Activated CD4-positive, alpha-beta memory T cell treated with anti-CD3 and anti-CD28 coated beads for 36 hours (primary cell): ENCODE results near the gene GABBR1. TPM values are rescaled to one million over a fixed set of nuclear protein-coding genes. Genes with fewer than 3 reads are reported as not detected.
A peak's percentile ranks its signal among the peaks of the same experiment; 100 is the strongest.

ENCODE experiments used
- CTCF ChIA-PET: fragments of 350-600 bp; sonication (Branson Sonifier 250); formaldehyde crosslinking; loops from one replicate; lab custom pipeline; 2021; ENCODE audit warnings: antibody characterized with exemption, inconsistent platforms; lab: Charles Lee
- POLR2A ChIA-PET: fragments of 350-600 bp; sonication (Branson Sonifier 250); formaldehyde crosslinking; loops from one replicate; lab custom pipeline; 2021; ENCODE audit warnings: antibody characterized with exemption; lab: Charles Lee
- DNase-seq: peaks from one replicate; pipeline ENCODE4 v3.0.0-alpha.2; 2020
- H3K27ac Mint-ChIP-seq: one replicate; pipeline ENCODE4 v1.8.0; 2021; ENCODE audit warnings: mixed read lengths
- H3K27me3 Mint-ChIP-seq: one replicate; pipeline ENCODE4 v1.8.0; 2021; ENCODE audit warnings: mixed read lengths
- H3K36me3 Mint-ChIP-seq: one replicate; pipeline ENCODE4 v1.8.0; 2021; ENCODE audit warnings: mixed read lengths
- H3K4me1 Mint-ChIP-seq: one replicate; pipeline ENCODE4 v1.8.0; 2021; ENCODE audit warnings: low read depth, mixed read lengths
- H3K4me3 Mint-ChIP-seq: one replicate; pipeline ENCODE4 v1.8.0; 2021; ENCODE audit warnings: mild to moderate bottlenecking, mixed read lengths
- H3K9me3 Mint-ChIP-seq: one replicate; pipeline ENCODE4 v1.8.0; 2021; ENCODE audit warnings: mixed read lengths
- intact Hi-C: fragments of 100-400 bp; cut with micrococcal nuclease; formaldehyde crosslinking; loops from one replicate; pipeline ENCODE4 v1.15.1; 2023
- total RNA-seq, 2 experiments: library from RNA; stranded (reverse); gene quantifications; one replicate each; pipeline ENCODE4 v1.2.3, GENCODE V29; 2021

The GABBR1 gene
- total RNA-seq, 2 experiments from 2014 or later = 21.1 to 23.5 TPM

DNA sequence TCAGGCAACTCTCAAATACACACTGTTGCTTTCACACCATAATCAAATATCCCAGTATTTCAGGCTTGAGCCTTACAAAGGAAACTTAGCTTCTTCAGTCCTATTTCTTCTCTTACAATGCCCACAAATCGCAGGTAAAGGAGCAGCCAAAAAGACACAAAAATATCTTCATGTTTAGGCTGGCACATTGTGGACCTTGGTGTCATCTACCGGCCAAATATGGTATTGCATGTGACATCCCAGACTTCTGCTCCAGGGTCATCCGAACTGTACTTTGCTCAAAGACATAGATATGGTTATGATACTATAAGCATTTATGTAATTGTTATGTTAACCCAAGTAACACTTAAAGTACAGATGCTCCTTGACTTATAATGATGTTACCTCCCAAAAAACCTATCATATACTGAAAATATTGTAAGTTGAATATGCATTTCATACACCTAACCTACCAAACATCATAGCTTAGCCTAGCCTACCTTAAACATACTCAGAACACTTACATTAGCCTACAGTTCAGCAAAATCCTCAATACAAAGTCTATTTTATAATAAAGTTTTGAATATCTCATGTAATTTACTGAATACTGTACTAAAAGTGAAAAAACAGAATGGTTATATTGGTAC is 43.4 kb downstream of the GABBR1 start:
- Mint-ChIP-seq H3K36me3 (no peaks in the 10 kb centered on the region), H3K27ac (no peak overlapping the region), H3K27me3 (peaks cover 14% of the 10 kb centered on the region), H3K9me3 (no peaks in the 10 kb centered on the region), H3K4me1 (no peaks in the 10 kb centered on the region), H3K4me3 (no peak overlapping the region)
- intact Hi-C loops = loop anchor here (10.0 kb wide), 3 partner anchors 215 to 905 kb away; partner anchors contain the start of gene OR12D3
- DNase-seq = peak; percentile 58
- POLR2A ChIA-PET = no interaction called here
- CTCF ChIA-PET = interaction anchor here (0.6 to 1.6 kb wide), 15 partner anchors 12 to 904 kb away, joined by 3 to 4 read pairs (median 3); partner anchors contain the start of genes OR12D3 and UBD

GRCh38 chr6:29584821-29585220 is 48.2 kb downstream of the GABBR1 start, which contains the start of gene OR2H2:
Gene OR2H2, plus strand, starts transcription at chr6:29585121. Its CDS starts 2,824 bp downstream, at chr6:29587945.
- peaks cover 24% of the 10 kb centered on the region for H3K27me3 Mint-ChIP-seq
- intact Hi-C loops = loop anchor here (10.0 kb wide), 3 partner anchors 210 to 900 kb away; partner anchors contain the start of gene OR12D3
- CTCF ChIA-PET = no interaction called here

GRCh38 chr6:29577544-29577943 is 55.4 kb downstream of the GABBR1 start:
- ChIA-PET POLR2A (interaction anchor here (0.6 kb wide), 1 partner anchor 16 kb away, joined by 4 read pairs; no protein-coding TSS in a partner anchor), CTCF (interaction anchor here (1.4 kb wide), 1 partner anchor 13 kb away, joined by 4 read pairs; no protein-coding TSS in a partner anchor)
- Mint-ChIP-seq H3K27ac (no peak overlapping the region), H3K36me3 (no peaks in the 10 kb centered on the region), H3K9me3 (no peaks in the 10 kb centered on the region), H3K27me3 (peaks cover 34% of the 10 kb centered on the region), H3K4me3 (no peak overlapping the region), H3K4me1 (no peaks in the 10 kb centered on the region)
- intact Hi-C loops = no loop called here
- DNase-seq = no peak

More at GRCh38 chr6:29584821-29585220, 48.2 kb downstream of the GABBR1 start, which contains the start of gene OR2H2:
- H3K4me3 Mint-ChIP-seq = no peak within 1 kb of the TSS
- no peaks in the 10 kb centered on the region for H3K9me3 Mint-ChIP-seq
- no peak for DNase-seq
- no peaks in the 10 kb centered on the region for H3K36me3 Mint-ChIP-seq
- POLR2A ChIA-PET = no interaction called here
- H3K27ac Mint-ChIP-seq = no peak within 1 kb of the TSS
- H3K4me1 Mint-ChIP-seq = no peaks in the 10 kb centered on the region

DNA sequence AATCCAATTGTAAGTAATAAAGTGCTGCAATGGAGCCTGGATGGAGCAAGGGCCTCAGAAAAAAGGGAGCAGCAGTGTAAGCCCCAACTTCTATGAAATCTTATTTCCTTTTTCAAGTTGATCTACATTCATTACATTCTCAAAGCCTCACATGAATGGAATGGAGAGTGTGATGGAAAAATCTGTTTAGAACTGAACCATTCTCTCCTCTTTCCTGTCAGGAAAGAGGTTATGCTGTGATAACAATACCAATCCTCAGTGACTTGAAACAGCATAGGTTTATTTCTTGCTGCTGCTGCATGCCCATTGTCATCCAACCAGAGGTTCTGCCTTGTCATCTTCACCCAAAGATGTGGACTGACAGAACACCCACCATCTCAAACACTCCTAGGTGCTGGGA is 56.9 kb downstream of the GABBR1 start:
- CTCF ChIA-PET = no interaction called here
- no peaks in the 10 kb centered on the region for H3K36me3 Mint-ChIP-seq
- no peaks in the 10 kb centered on the region for H3K9me3 Mint-ChIP-seq
- POLR2A ChIA-PET = no interaction called here
- no peak overlapping the region for H3K27ac Mint-ChIP-seq
- H3K4me1 Mint-ChIP-seq = no peaks in the 10 kb centered on the region
- intact Hi-C loops = no loop called here
- peaks cover 42% of the 10 kb centered on the region for H3K27me3 Mint-ChIP-seq
- H3K4me3 Mint-ChIP-seq = no peak overlapping the region
- DNase-seq = no peak

DNA sequence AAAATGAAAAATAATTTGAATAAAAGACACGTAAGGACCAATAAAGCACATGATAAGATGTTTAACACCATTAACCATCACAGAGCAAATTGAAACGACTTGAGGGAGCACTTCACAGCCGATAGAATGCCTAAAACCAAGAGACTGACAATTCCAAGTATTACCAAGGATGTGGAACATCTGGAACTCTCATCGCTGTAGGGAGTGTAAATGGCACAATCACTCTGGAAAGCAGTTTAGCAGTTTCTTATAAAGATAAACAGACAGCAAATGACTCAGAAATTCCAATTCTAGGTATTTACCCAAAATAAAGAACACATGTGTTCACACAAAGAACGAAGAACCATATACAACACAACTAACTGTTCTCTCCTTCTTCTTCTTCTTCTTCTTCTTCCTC is 65.0 kb downstream of the GABBR1 start:
- intact Hi-C loops = no loop called here
- no peak for DNase-seq
- Mint-ChIP-seq H3K4me1 (peaks cover 5% of the 10 kb centered on the region), H3K4me3 (no peak overlapping the region), H3K27ac (no peak overlapping the region), H3K9me3 (no peaks in the 10 kb centered on the region), H3K36me3 (no peaks in the 10 kb centered on the region), H3K27me3 (peaks cover 35% of the 10 kb centered on the region)
- ChIA-PET POLR2A (no interaction called here), CTCF (no interaction called here)

- intact Hi-C loops = no loop called here
- DNase-seq = no peak
- no peak overlapping the region for H3K27ac Mint-ChIP-seq
Observed at GRCh38 chr6:29567541-29567940, 65.4 kb downstream of the GABBR1 start.

DNA sequence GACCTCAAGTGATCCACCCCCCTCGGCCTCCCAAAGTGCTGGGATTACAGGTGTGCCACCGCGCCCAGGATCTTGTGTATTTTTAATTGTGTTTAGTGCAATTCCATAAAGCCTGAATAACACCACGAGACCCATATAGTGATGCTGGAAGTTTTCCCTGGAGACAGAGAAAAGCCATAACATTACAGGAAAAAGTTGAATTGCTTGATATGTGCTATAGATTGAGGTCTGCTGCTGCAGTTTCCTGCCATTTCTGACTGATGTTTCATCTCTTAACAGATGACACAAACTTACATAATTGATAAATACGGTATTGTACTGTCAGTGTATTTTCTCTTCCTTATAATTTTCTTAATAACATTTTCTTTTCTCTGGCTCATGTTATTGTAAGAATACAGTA is 66.1 kb downstream of the GABBR1 start:
- no peak for DNase-seq
- H3K4me3 Mint-ChIP-seq = no peak overlapping the region
- no peaks in the 10 kb centered on the region for H3K36me3 Mint-ChIP-seq
- H3K9me3 Mint-ChIP-seq = no peaks in the 10 kb centered on the region
- H3K4me1 Mint-ChIP-seq = peaks cover 5% of the 10 kb centered on the region
- POLR2A ChIA-PET = no interaction called here
- intact Hi-C loops = no loop called here
- H3K27ac Mint-ChIP-seq = no peak overlapping the region
- H3K27me3 Mint-ChIP-seq = peaks cover 36% of the 10 kb centered on the region
- CTCF ChIA-PET = no interaction called here

More at GRCh38 chr6:29567541-29567940, 65.4 kb downstream of the GABBR1 start:
- no peaks in the 10 kb centered on the region for H3K9me3 Mint-ChIP-seq
- H3K27me3 Mint-ChIP-seq = peaks cover 39% of the 10 kb centered on the region
- ChIA-PET POLR2A (no interaction called here), CTCF (no interaction called here)
- H3K4me3 Mint-ChIP-seq = no peak overlapping the region
- no peaks in the 10 kb centered on the region for H3K36me3 Mint-ChIP-seq
- H3K4me1 Mint-ChIP-seq = peaks cover 5% of the 10 kb centered on the region

GRCh38 chr6:29564875-29565274 is 68.1 kb downstream of the GABBR1 start:
- Mint-ChIP-seq H3K4me3 (no peak overlapping the region), H3K9me3 (no peaks in the 10 kb centered on the region), H3K4me1 (peaks cover 7% of the 10 kb centered on the region), H3K36me3 (no peaks in the 10 kb centered on the region), H3K27ac (no peak overlapping the region), H3K27me3 (peaks cover 40% of the 10 kb centered on the region)
- intact Hi-C loops = no loop called here
- POLR2A ChIA-PET = no interaction called here
- DNase-seq = no peak
- CTCF ChIA-PET = no interaction called here

DNA sequence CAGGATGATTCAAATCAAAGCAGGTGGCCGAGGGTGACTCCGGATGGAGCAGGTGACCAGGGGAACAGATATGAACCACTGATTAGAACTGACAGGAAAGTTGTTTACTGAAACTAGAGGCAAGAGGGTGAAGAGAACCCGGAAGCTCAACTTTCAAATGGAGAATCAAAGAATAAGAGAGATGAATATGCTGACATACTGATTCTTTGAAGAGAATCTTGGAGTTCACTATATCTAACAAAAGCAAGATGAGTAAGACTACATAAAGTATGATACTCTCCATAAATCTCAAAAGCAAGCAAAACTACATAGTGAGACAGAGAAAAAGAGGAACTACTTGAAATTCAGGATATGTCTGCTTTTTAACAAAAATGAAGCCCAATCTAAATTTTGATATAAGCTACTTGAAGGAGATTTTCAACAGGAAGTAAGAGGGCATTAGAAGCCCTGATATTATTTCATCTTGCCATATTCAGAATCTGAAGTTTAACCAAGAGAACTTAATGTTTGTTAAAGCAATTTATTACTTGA is 69.5 kb downstream of the GABBR1 start:
- no peak overlapping the region for H3K4me3 Mint-ChIP-seq
- DNase-seq = no peak
- H3K9me3 Mint-ChIP-seq = no peaks in the 10 kb centered on the region
- peaks cover 44% of the 10 kb centered on the region for H3K27me3 Mint-ChIP-seq
- CTCF ChIA-PET = interaction anchor here (0.6 to 0.7 kb wide), 2 partner anchors 25 to 726 kb away, joined by 3 read pairs; no protein-coding TSS in a partner anchor
- no peaks in the 10 kb centered on the region for H3K36me3 Mint-ChIP-seq
- no peak overlapping the region for H3K27ac Mint-ChIP-seq
- intact Hi-C loops = no loop called here
- peaks cover 7% of the 10 kb centered on the region for H3K4me1 Mint-ChIP-seq
- POLR2A ChIA-PET = no interaction called here

GRCh38 chr6:29561606-29562181 is 71.3 kb downstream of the GABBR1 start:
- DNase-seq = no peak
- ChIA-PET POLR2A (no interaction called here), CTCF (no interaction called here)
- Mint-ChIP-seq H3K27ac (no peak overlapping the region), H3K36me3 (no peaks in the 10 kb centered on the region), H3K4me3 (no peak overlapping the region), H3K9me3 (no peaks in the 10 kb centered on the region), H3K4me1 (peaks cover 7% of the 10 kb centered on the region), H3K27me3 (peaks cover 34% of the 10 kb centered on the region)
- intact Hi-C loops = no loop called here

GRCh38 chr6:29561091-29561490 is 71.9 kb downstream of the GABBR1 start:
- H3K4me3 Mint-ChIP-seq = no peak overlapping the region
- H3K27ac Mint-ChIP-seq = no peak overlapping the region
- ChIA-PET POLR2A (no interaction called here), CTCF (no interaction called here)
- H3K36me3 Mint-ChIP-seq = no peaks in the 10 kb centered on the region
- peaks cover 35% of the 10 kb centered on the region for H3K27me3 Mint-ChIP-seq
- H3K9me3 Mint-ChIP-seq = no peaks in the 10 kb centered on the region
- peaks cover 7% of the 10 kb centered on the region for H3K4me1 Mint-ChIP-seq
- DNase-seq = no peak
- intact Hi-C loops = no loop called here

- intact Hi-C loops = no loop called here
- ChIA-PET CTCF (interaction anchor here (1.0 kb wide), 1 partner anchor 30 kb away, joined by 3 read pairs; no protein-coding TSS in a partner anchor), POLR2A (no interaction called here)
- Mint-ChIP-seq H3K9me3 (no peaks in the 10 kb centered on the region), H3K27me3 (peaks cover 37% of the 10 kb centered on the region), H3K36me3 (no peaks in the 10 kb centered on the region), H3K27ac (no peak within 1 kb of the TSS), H3K4me1 (peaks cover 7% of the 10 kb centered on the region), H3K4me3 (no peak within 1 kb of the TSS)
- no peak for DNase-seq
Observed at GRCh38 chr6:29559524-29560287, 73.3 kb downstream of the GABBR1 start, which contains the start of gene UBD. Gene UBD, minus strand, starts transcription at chr6:29559732. Its CDS starts 31 bp downstream, at chr6:29559701.
